HG03469 (cell line): ENCODE results near the gene GHR.

ENCODE experiments used
- ATAC-seq: cut with Tn5 transposase; IDR thresholded peaks from one replicate; pipeline ENCODE4 v1.9.1; 2021; ENCODE audit warnings: mild to moderate bottlenecking, moderate library complexity, moderate number of reproducible peaks; ENCODE audit not compliant: unreplicated experiment

GHR gene

DNA sequence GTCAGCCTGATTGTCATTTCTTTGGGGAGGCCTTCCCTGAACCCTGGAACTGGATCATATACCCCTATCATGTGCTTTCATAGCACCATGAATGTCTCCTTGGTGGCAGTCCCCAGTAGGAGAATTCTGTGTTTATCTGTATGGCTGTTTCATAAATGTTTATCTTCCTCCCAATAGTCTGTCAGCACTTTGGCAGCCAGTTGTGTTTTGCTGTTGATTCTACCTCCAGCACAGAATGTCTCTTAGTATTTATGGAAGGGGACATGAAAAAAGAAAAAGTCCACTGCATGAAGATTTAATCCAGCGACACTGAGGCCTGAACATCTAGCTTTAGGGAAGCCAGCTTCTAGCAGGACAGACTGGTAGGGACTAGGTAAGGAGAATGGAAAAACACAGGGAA, 38.3 kb downstream of the GHR start:
- ATAC-seq = no peak

DNA sequence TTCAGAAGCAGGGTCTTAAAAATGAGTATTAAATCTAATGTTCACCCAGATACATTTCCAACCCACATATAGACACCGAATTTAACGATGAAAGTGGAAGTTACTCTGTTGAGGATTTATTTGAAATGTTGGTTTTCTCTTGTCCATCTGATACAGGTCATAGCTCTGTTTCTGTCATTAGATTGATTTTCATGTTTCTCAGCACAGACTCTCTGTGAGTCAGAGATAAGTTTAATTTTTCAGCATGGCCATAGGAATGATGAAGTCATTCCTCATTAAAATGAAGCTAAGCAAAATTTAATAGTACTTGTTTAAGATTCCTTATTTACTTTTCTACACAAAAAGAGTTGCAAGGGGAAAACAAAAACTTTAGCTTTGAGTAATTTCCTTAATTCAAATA, 38.8 kb downstream of the GHR start:
- no peak for ATAC-seq

DNA sequence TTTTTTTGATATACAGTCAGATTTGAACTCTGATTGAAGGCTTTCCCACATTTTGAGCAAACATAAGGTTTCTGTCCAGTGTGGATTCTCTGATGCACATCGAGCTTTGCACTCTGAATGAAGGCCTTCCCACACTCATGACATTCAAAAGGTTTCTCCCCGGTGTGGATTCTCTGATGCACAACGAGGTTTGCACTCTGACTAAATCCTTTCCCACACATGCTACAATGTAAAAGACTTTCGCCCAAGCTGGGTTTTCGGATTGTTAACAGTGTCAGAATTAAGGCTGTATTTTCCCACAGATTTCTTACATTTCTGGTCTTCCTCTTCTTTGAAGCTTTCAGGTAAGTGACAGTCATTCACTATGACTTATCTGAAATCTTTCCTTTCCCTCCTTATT, 44.3 kb downstream of the GHR start:
- ATAC-seq = no peak

GRCh38 chr5:42467981-42468524, 44.8 kb downstream of the GHR start:
- ATAC-seq = no peak

GRCh38 chr5:42483472-42484154, 60.4 kb downstream of the GHR start:
- ATAC-seq = peak; percentile 98

- no peak for ATAC-seq
Observed at GRCh38 chr5:42487077-42487476, 63.8 kb downstream of the GHR start.

GRCh38 chr5:42487821-42488220, 64.6 kb downstream of the GHR start:
- no peak for ATAC-seq

DNA sequence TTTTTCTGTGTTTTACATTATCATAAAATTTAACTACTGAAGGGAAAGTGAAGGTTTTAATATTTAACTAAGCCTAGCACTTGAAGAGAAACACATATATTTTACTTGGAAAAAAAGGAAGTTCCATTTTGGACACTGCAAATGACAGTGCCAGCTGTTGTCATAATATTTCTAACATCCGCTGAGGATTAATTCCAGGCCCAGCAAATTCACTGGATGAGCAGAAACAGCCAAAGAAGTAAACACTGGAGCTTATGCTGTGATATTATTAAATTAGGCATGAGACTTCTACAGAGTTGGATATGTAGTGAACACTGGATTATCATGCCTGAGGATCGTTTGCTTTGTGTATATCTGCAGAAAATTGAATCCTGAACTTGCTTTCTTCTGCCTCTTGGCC, 67.6 kb downstream of the GHR start:
- ATAC-seq = no peak

DNA sequence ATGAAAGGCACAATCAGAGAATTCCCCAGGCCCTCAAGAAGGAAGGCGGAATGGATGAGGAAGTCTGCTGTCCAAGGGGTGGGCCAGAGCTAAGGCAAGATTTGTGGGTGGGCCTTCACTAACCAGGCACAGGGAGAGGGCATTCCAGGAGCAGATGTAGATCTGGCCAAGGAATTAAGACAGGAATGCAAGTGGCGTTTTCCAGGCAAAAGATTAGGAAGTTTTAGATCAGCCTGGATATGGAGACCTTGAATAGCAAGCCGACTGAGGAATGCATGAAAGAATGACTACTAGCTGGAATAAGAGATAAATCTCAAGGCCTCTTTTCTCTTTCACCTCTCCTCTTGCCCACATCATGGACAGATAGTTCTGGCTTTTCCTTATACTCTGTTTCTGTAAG, 68.5 kb downstream of the GHR start:
- ATAC-seq = no peak

DNA sequence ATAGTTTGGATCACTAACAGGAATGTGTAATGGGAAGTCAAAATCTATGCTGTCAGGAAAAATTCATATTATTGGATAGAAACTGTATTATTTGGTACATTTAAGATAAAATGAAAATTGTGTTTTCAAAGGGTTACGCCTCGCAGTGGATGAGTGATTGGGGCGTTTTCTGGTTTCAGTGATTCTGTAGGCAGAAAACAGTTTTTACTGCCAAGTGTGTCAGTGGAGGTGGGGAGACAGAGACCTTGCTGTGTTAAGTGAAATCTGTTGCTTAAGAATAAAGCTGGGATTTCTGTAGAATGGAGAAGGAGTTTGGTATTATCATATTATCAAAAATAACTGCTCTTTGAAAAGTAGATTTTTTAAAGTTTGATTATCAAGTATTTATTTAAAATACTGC, 69.7 kb downstream of the GHR start:
- ATAC-seq = no peak

DNA sequence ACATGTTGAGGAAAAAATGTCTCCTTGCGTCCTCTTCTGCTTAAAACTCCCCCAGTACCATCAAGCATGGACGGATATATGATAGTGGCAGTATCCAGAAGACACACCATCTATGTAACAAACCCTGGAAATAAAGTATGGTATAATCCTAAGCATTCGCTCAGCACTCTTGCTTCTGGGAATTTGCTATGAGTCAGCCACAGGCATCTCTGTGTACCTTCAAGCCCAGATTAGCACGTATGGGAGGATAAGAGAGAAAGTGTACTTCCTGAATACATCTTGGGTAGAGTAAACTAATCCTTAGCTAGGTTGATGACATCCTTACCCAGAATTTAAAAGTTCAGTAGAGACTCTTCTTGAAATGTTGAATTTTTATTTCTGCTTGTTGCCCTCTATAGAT, 71.2 kb downstream of the GHR start:
- ATAC-seq = no peak

GRCh38 chr5:42495914-42496313, 72.7 kb downstream of the GHR start:
- no peak for ATAC-seq

GRCh38 chr5:42496397-42497156, 73.3 kb downstream of the GHR start:
- ATAC-seq = no peak

DNA sequence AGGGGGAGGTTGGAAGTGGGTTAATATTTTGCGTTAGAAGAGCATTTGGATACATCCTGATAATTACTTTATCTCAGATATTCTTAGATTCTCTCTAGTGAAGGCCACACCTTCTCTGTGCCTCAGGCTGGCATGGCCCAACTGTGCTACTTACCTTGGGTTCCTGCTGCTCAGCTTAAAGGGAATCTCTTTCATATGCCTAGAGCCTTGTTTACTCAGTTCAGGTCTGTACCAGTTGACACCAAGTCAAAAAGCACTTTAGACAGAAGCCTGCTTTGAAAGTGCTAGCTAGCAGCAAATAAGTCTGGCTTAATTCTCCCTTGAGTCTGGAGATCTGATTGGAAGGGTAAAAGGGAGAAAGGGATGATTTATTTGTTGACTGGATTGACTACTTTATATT, 74.8 kb downstream of the GHR start:
- no peak for ATAC-seq

DNA sequence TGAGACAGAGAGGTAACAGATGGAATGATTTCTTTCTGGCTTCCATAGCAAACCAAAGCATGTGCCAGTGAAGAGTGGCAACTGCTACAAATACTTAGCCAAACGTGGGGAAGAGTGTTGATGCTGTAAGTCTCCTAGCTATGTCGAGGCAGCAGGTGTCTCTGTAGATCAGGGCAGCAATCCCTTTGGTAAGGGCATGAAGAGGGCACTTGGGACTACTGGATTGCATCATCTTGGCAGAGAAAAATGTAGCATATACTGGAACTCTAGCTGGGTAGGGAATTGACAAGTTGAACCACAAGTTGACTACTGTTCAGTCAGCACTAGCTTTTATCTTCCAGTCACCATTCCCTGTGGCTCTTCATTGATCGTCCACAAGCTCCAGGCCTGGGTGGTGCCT, 75.8 kb downstream of the GHR start:
- ATAC-seq = no peak

GRCh38 chr5:42500003-42500599, 76.9 kb downstream of the GHR start:
- ATAC-seq = no peak

DNA sequence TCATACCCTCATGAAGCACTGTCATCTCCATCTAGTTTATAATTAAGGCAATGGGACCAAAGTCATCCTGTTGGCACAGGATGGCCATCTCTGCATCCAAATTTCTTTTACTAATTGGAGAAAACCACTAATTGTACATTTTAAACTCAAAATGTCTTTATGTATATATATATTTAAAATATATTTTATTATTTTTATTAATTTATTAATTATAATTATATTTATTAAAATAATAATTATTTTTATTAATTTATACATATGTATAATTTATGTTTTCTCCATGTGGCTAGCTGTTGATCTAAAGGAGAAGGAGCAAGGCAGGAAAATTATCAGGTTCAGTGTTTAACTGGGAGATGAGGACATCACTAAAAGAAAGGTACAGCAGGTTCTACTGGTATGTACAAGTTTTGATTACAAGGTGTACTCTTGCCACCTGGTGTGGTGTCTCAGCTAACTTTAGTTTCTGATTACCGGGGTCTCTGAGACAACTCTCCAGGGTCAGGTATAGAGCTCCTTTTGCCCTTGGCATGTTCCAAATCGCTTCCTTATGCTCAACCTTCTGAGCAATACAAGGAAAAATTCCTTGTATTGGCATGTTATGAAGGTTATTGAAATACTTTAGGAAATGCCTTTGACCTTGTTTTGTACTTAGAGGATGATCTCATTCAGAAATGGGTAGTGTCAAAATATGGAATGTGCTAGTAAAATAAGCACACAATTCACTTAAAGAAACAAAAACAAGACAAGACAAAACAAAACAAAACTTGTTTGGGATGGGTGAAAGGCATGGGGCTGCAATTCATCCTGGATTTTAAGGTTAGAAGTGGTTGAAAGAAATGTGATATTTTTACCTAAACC, 79.6 kb downstream of the GHR start:
- no peak for ATAC-seq

DNA sequence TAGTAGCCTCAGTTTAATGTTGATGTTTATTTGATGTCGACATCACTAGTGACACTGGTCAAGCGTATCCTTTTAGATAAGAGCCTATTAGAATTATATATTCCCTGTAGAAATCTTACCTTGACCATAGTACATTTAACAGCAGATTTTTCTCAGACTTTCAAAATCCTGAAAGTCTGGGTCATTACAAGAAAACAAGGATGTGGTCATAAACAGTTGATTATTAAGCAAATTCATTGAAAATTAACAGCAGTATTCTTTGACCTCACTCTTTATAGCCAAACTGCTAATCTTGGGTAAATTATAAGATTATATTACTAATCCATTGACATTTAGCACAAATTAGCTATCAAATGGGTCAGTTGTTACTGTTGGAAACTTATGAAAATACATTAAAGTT, 83.4 kb downstream of the GHR start:
- no peak for ATAC-seq

GRCh38 chr5:42507451-42508097, 84.3 kb downstream of the GHR start:
- no peak for ATAC-seq

DNA sequence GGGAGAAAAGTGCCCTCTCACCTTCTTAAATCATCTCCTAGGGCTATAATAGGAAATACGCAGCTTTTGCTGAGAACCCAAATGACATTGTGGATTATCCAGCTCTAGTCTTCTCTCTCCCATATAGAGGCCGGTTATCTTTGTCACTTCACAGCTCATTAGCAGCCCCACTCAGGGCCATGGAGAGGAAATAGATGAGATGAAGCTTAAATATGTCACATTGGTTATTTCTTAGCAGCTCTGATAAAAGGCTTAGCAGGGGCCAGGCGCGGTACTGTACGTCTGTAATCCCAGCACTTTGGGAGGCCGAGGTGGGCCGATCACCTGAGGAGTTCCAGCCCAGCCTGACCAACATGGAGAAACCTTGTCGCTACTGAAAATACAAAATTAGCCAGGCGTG, 90.0 kb downstream of the GHR start:
- no peak for ATAC-seq

DNA sequence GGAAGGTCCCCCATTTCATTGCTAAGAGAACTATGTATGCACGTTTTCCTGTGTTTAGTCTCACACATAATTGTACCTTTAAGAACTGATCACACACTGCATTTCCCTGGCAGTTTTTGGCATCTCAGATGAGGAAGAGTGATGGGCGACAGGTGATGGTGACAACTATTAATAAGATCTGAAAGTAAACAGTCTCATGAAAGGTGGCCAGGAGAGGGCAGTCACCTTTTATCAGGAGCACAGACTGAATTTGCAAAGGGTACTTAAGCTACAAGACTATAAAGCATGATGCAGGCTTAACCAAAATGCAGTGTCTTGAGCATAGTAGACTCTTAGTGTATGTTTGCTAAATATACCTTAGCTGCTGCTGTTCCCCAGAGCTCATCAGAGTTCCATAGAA, 91.5 kb downstream of the GHR start:
- no peak for ATAC-seq
